ENCODE measurements around the gene SNAP29.
A peak's percentile ranks its signal among the peaks of the same experiment; 100 is the strongest.
"Not testable (repeated sequence)": the region's sequence is repeated elsewhere in the genome, so short reads cannot be mapped to it uniquely, and the experiment has no call there.

Gene SNAP29

GRCh38 chr22:20903093-20903492, 44.3 kb downstream of the SNAP29 start:
- no peak for DNase-seq

GRCh38 chr22:20904008-20904979, 45.5 kb downstream of the SNAP29 start:
- no peak for DNase-seq

- DNase-seq = no peak
Measured at GRCh38 chr22:20904980-20905355, 46.2 kb downstream of the SNAP29 start.

- no peak for DNase-seq
Measured at GRCh38 chr22:20905415-20906386, 46.9 kb downstream of the SNAP29 start.

- DNase-seq = no peak
Measured at GRCh38 chr22:20906387-20906767, 47.6 kb downstream of the SNAP29 start.

- not testable (repeated sequence) for DNase-seq
Measured at GRCh38 chr22:20908717-20909116, 49.9 kb downstream of the SNAP29 start.

GRCh38 chr22:20909543-20910303, 50.9 kb downstream of the SNAP29 start:
- no peak for DNase-seq

- no peak for DNase-seq
Measured at GRCh38 chr22:20912494-20912893, 53.7 kb downstream of the SNAP29 start.

GRCh38 chr22:20916916-20917810, 58.4 kb downstream of the SNAP29 start, which contains the start of gene CRKL:
CRKL (plus strand) TSS chr22:20917407; CDS start chr22:20917935, 528 bp downstream.
- DNase-seq = peak; percentile 95

GRCh38 chr22:20918663-20919218, 59.9 kb downstream of the SNAP29 start:
- no peak for DNase-seq

- no peak for DNase-seq
Measured at GRCh38 chr22:20919718-20920117, 60.9 kb downstream of the SNAP29 start.

GRCh38 chr22:20920881-20921203, 62.0 kb downstream of the SNAP29 start:
- DNase-seq = no peak

GRCh38 chr22:20922141-20922751, 63.4 kb downstream of the SNAP29 start:
- DNase-seq = no peak

GRCh38 chr22:20926243-20926642, 67.4 kb downstream of the SNAP29 start:
- DNase-seq = no peak

- DNase-seq = no peak
Measured at GRCh38 chr22:20927940-20928572, 69.2 kb downstream of the SNAP29 start.

GRCh38 chr22:20928573-20928967, 69.8 kb downstream of the SNAP29 start:
- DNase-seq = no peak

GRCh38 chr22:20930004-20930403, 71.2 kb downstream of the SNAP29 start:
- no peak for DNase-seq

- DNase-seq = not testable (repeated sequence)
Measured at GRCh38 chr22:20930435-20930834, 71.6 kb downstream of the SNAP29 start.

GRCh38 chr22:20931126-20931654, 72.4 kb downstream of the SNAP29 start:
- DNase-seq = no peak

GRCh38 chr22:20933910-20934309, 75.1 kb downstream of the SNAP29 start:
- DNase-seq = no peak
